SK-N-SH (cell line): Measurements from ENCODE around the gene CCDC185.

Source experiments
- CTCF ChIP-seq: fragments of 200-600 bp; sonication (generic); IDR thresholded peaks from 2 replicates; pipeline ENCODE4 v1.6.1; 2017; ENCODE audit warnings: antibody characterized with exemption, mild to moderate bottlenecking, moderate library complexity
- FOSL2 ChIP-seq: IDR thresholded peaks from 2 replicates; pipeline ENCODE4 v1.4.0; 2012; ENCODE audit warnings: low read depth, mild to moderate bottlenecking, moderate library complexity, borderline replicate concordance
- FOXJ3 ChIP-seq: sonication (generic); formaldehyde crosslinking; IDR thresholded peaks from 2 replicates; pipeline ENCODE4 v1.5.1; 2020; ENCODE audit warnings: mild to moderate bottlenecking, missing genetic modification reagents
- GABPA ChIP-seq: IDR thresholded peaks from 2 replicates; pipeline ENCODE4 v1.4.0; 2012; ENCODE audit warnings: low read depth, mild to moderate bottlenecking
- IRF3 ChIP-seq: fragments of 150-350 bp; IDR thresholded peaks from 2 replicates; pipeline ENCODE4 v1.6.1; 2016; ENCODE audit warnings: mild to moderate bottlenecking, low read depth, low read length
- JUND ChIP-seq: IDR thresholded peaks from 2 replicates; pipeline ENCODE4 v1.4.0; 2012
- MAX ChIP-seq: IDR thresholded peaks from 2 replicates; pipeline ENCODE4 v1.4.0; 2012; ENCODE audit warnings: low read depth
- TAF1 ChIP-seq: IDR thresholded peaks from 2 replicates; pipeline ENCODE4 v1.6.1; 2012; ENCODE audit warnings: low read depth, mild to moderate bottlenecking, low read length, moderate library complexity, borderline replicate concordance
- TEAD4 ChIP-seq: IDR thresholded peaks from 2 replicates; pipeline ENCODE4 v1.4.0; 2012; ENCODE audit warnings: mild to moderate bottlenecking, borderline replicate concordance; ENCODE audit not compliant: insufficient read depth
- YY1 ChIP-seq: IDR thresholded peaks from 2 replicates; pipeline ENCODE4 v1.4.0; 2012; ENCODE audit warnings: low read depth, mild to moderate bottlenecking
- ZBTB33 ChIP-seq: IDR thresholded peaks from 2 replicates; pipeline ENCODE4 v1.4.0; 2012; ENCODE audit warnings: low read depth, borderline replicate concordance

GRCh38 chr1:223429821-223430220 is 36.6 kb downstream of the CCDC185 start:
- no peak for TF ChIP-seq FOXJ3
- TF ChIP-seq CTCF = no peak
- no peak for TF ChIP-seq TAF1
- no peak for TF ChIP-seq JUND
- TF ChIP-seq ZBTB33 = no peak
- no peak for TF ChIP-seq GABPA
- TF ChIP-seq YY1 = no peak
- no peak for TF ChIP-seq MAX
- TF ChIP-seq IRF3 = no peak
- TF ChIP-seq FOSL2 = no peak
- no peak for TF ChIP-seq TEAD4
